ENCODE results near the gene KSR2. TPM values are rescaled to one million over a fixed set of nuclear protein-coding genes. Genes with fewer than 3 reads are reported as not detected.
"Not testable (repeated sequence)": the region's sequence is repeated elsewhere in the genome, so short reads cannot be mapped to it uniquely, and the experiment has no call there.

The KSR2 gene
- total RNA-seq, 1 donor from 2014 or later, result 2.4 TPM

DNA sequence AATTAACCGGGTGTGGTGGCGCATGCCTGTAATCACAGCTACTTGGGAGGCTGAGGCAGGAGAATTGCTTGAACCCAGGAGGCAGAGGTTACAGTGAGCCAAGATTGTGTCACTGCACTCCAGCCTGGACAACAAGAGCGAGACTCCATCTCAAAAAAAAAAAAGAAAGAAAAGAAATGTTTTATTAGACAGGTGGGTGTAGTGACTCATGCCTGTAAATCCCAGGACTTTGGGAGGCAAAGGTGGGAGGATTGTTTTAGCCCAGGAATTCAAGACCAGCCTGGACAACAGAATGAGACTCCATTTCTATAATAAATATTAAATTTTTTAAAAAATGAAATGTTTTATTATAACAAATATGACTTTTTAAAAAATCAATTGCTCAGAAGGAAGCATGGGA, 77.5 kb downstream of the KSR2 start:
- DNase-seq (ENCODE audit: low spot score), result not testable (repeated sequence)

DNA sequence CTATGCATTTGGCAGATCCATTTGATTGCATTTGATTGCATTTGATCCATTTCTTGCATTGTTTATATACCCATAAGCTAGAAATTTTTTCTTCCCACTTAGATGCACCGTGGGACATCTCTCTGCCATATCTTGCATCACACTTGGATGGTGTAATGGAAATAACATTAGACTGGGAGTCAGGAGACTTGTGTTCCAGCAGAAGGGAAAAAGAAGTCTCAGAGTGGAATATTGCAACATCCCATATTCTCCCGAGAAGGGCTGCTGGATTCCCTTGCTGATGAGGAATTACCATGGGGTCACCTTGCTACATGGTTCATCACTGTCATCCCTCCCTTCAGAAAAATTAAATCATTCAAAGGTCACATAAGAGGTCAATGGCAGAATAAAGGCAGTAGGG, 78.1 kb downstream of the KSR2 start:
- DNase-seq (ENCODE audit: low spot score), result no peak

DNA sequence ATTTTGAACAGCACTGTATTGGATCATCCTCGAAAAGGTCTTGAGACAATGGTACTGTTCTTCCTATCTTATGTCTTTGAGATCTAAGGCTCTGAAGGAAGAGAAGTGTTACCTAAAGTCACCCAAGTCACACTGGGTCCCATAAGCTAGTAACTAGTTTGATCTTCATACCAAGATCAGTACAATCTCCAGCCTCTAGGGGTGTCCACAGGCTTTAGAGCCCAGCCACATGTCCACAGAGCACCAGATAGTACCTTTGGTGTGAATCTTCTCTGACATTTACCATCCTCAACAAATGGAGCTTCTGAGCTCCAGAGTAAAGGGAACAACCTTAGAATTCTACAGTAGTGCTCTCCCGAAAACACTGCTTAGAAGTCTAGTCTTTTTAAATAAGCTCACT, 78.7 kb downstream of the KSR2 start:
- DNase-seq (ENCODE audit: low spot score), result no peak

- no peak for DNase-seq (ENCODE audit: low spot score)
These were observed 79.7 kb downstream of the KSR2 start for GRCh38 chr12:117889098-117889497.

DNA sequence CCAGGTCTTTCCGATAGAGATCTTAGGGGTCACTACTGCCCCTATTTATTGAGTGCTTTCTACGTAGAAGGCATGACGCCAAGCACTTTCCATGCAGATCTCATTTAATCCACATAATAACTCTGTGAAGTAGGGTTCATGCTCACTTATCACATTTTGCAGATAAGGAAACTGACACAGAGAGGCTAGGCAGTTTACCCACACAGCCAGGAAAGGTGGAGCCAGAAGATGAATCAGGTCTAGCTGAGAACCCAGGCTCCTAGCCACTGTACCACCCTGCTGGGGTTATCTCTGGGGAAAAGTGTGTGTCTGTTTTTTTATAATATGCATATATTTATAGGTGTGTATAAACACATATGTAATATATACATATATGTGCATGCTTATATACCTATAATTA, 83.6 kb downstream of the KSR2 start:
- DNase-seq (ENCODE audit: low spot score), result no peak

GRCh38 chr12:117884161-117884560, 84.6 kb downstream of the KSR2 start:
- no peak for DNase-seq (ENCODE audit: low spot score)

DNA sequence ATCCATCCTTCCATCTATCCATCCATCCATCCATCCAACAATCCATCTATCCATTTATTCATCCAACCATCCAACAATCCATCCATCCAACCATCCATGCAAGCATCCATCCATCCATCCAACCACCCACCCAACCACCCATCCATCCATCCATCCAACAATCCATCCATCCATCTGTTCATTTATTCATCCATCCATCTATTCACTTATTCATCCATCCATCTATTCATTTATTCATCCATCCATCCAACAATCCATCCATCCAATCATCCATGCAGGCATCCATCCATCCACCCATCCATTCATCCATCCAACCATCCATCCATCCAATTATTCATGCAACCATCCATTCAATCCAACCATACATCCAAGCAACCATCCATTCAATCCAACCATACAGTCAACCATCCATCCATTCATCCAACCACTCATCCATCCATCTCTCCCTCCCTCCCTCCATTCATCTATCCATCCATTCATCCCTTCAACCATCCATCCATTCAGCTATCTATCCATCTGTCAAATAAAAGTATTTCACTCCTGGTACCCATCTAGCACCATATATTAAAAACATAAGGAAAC, 86.1 kb downstream of the KSR2 start:
- DNase-seq (ENCODE audit: low spot score), result no peak

- DNase-seq (ENCODE audit: low spot score), result no peak
These were observed 86.6 kb downstream of the KSR2 start for GRCh38 chr12:117882181-117882580.

DNA sequence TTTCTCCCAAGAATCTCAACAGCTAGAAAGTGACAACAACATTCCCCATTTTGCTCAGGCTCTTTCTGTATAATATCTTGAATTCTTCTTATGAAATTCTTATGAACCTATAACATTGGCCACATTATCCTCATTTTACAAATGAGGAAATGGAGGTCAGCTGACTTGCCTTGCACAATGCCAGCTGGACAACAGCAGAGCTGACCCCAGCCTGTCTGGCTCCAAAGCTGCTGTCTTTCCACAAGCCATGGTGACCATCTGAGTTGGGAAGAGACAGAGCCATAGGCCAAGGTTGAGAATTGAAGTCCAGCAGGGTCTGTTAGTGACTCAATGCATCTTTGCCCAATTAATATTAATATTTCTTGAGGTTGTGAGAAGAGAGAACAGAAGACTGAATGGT, 87.3 kb downstream of the KSR2 start:
- no peak for DNase-seq (ENCODE audit: low spot score)

DNA sequence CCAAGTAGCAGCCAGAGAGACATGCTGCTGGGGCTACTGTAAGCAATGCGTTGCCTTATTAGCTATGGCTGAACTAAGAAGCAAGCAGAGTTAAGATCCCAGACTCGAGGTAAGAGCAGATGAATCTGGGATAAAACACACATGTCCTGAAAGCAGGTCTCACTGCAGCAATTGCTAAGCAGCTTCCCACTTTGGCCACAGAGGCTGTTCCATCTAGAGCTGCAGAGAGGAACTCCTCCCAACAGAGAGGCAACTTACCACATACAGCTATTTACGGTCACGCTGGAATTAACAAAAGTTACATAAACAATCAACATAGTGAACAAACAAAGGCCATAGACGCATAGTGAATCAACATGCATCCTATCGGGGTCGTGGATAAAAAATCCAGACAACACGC, 90.2 kb downstream of the KSR2 start:
- DNase-seq (ENCODE audit: low spot score), result no peak

DNA sequence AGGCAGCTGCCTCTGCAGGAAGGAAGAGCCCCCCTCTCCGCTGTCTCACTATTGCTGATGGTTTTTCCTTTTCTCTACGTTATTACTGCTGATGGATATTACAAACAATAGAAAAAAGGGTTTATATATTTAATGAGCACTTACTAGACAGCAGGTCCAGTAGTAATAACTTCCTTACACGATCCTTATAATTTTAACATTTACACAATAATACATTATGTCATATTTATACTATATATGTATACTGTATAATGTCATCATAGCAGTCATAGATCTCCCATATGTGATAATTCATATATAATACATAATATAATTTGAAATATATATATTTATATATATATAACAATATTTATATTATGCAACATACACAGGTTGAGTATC, 92.4 kb downstream of the KSR2 start:
- DNase-seq (ENCODE audit: low spot score), result no peak

DNA sequence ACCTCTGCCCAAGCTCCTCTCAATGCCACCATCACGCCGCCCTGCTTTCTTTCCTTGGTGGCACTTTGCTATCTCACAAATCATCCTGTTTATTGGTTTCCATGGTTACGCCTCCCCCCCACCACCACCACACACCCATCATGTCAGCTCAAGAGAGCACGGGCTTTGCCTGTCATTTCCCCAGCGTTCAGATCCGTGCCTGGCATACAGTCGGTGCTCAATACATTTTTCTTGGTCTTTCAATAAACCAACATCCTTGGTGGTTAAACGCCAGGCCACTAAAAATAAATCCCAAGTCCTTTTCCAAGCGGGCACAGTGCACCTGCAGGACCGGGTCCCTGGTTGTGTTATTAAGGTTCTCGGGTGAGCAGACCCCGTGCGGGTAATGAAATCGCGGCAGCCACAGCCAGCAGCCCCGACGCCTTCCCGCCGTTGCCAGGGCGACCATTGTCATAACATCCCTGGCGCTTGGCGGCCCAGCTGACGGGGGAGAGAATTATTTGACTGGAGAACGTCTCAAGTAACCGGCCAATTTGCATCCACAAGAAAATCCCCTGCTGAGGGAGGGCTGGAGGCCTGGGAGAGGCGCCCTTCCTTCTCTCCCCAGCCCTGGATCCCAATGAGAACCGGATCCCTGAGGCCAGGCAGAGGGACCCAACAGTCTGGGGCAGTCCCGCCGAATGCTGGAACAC, 92.9 kb downstream of the KSR2 start:
- no peak for DNase-seq (ENCODE audit: low spot score)

- DNase-seq (ENCODE audit: low spot score), result peak; percentile 77
These were observed 93.9 kb downstream of the KSR2 start for GRCh38 chr12:117874842-117875434.

- DNase-seq (ENCODE audit: low spot score), result not testable (repeated sequence)
These were observed 94.6 kb downstream of the KSR2 start for GRCh38 chr12:117874198-117874597.

DNA sequence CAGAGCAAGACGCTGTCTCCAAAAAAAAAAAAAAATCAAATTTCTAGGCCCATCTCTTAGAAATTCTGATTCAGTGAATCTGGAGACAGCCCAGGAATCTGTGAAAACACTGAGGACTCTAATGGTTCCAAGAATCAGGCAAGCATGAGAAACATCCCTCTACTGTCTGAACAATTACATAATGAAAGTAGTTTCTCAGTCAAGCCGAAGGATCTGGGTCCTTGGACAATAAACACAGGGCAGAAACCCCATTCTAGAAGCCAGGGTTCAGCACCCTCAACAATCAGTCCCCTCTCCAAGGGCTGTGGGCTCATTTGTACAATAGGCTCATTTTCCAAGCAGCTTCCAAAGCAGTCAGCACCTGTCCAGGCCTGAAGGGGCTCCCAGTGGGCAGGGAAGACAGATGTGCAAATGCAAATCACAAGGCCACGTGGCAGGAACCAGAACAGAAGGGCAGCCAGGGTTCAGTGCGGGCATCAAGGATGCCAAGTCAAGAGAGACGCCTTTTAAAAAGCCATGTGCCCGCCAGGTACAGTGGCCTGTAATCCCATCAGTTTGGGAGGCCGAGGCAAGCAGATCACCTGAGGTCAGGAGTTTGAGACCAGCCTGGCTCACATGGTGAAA, 96.1 kb downstream of the KSR2 start:
- no peak for DNase-seq (ENCODE audit: low spot score)

DNA sequence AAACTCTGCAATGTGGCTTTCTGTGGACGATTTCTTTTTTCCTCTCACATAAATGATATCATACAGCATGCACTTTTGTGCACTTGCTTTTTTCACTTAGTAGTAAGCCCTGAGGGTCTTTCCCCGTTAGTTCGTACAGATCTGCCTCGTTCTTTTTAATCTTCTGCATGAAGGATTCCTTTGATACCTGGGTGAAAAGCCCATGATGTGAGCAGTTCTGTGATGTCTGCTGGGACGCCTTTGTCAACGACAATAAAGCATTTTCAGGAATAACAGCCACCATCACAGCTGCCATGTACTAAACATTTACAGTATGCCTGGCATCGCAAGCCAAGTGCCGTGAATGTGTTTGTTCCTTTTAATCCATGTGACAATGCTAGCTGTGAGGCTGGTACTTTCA, 99.2 kb downstream of the KSR2 start:
- no peak for DNase-seq (ENCODE audit: low spot score)

GRCh38 chr12:117867348-117867747, 101.4 kb downstream of the KSR2 start:
- DNase-seq (ENCODE audit: low spot score), result no peak

GRCh38 chr12:117865505-117865904, 103.3 kb downstream of the KSR2 start:
- no peak for DNase-seq (ENCODE audit: low spot score)

DNA sequence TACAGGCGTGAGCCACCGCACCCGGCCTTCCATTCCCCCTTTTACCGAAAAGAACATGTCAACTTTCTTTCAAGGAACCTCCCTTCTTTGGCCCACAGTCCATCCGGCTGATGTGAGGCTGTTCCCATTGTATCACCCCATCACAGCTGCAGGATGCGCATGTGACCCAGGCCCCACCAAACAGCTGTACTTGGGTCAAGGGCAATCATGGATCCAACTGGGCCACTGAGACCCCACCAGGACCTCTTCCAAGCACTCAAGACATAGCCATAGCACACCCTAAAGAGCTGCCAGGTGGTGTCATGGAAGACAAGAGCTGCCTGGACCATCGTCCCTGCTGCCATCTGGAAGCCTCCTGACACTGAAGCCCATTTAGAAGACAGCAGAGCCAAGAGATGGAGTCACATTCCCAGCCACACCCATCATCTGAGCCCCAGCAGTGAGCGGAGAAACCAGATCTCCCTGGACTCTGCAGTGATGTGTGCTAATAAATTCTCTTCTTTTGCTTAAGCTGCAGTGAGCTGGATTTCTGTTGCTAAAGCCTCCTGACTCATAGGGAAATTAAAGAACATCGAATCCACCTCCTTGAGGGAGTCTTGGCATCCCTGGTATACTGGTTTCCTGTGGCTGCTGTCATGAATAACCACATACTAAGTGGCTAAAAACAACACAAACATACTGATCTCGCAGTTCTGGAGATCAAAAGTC, 105.6 kb downstream of the KSR2 start:
- DNase-seq (ENCODE audit: low spot score), result no peak

DNA sequence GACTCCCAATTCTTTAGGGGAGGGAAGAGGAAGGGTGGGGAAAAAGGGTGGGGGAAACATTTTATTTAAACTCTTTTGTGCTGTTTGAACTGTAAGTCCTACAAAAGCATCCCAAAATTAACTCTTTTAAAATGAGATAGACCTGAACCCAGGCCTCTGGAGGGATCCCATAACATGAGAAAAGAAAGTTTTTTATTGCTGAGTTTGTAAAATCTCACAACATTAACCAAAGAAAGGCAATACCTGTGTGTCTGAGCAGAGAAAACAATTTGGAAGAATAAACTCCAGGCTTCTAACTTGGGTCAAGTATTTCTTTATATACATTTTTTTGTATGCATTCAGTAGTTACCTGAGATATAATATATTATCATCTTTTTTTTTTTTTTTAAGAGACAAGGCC, 107.1 kb downstream of the KSR2 start:
- no peak for DNase-seq (ENCODE audit: low spot score)

GRCh38 chr12:117860787-117861290, 108.0 kb downstream of the KSR2 start:
- DNase-seq (ENCODE audit: low spot score), result not testable (repeated sequence)

GRCh38 chr12:117860111-117860510, 108.7 kb downstream of the KSR2 start:
- DNase-seq (ENCODE audit: low spot score), result no peak

Measured in mucosa of gallbladder (tissue), 1 donor.